Panc1 (cell line): ENCODE measurements around the gene TRAPPC2L. TPM values are rescaled to one million over a fixed set of nuclear protein-coding genes. Genes with fewer than 3 reads are reported as not detected.

Experiments
- ATAC-seq: fragments of 200-7000 bp; cut with Tn5 transposase; 2 replicates; pipeline ENCODE4 v1.9.1; 2020; ENCODE audit warnings: mild to moderate bottlenecking, moderate library complexity
- BruUV-seq: library from RNA; stranded (reverse); fragments of 400-500 nt; replicated peaks from 2 replicates; lab custom pipeline; 2021; lab: Mats Ljungman, UMichigan
- CTCF ChIA-PET: fragments of 300-600 bp; sonication (Branson Sonifier 250); formaldehyde crosslinking; loops from one replicate; lab custom pipeline; 2022; ENCODE audit warnings: antibody characterized with exemption; lab: Charles Lee
- POLR2A ChIA-PET: fragments of 300-600 bp; sonication (Branson Sonifier 250); formaldehyde crosslinking; loops from one replicate; lab custom pipeline; 2022; ENCODE audit warnings: antibody characterized with exemption; lab: Charles Lee
- DNase-seq: peaks from one replicate; pipeline ENCODE4 v3.0.0-alpha.2; 2010; ENCODE audit warnings: low read depth, low spot score
- H3K27ac ChIP-seq: 2 replicates; pipeline ENCODE4 v1.5.1; 2011; ENCODE audit warnings: mild to moderate bottlenecking, low read length, inconsistent platforms
- H3K27me3 ChIP-seq: fragments of 200-500 bp; sonication (Bioruptor generic); 2 replicates; pipeline ENCODE4 v1.6.0; 2014; ENCODE audit warnings: low read length, inconsistent platforms; ENCODE audit not compliant: control insufficient read depth, insufficient read depth
- H3K36me3 ChIP-seq: fragments of 200-500 bp; sonication (Bioruptor generic); 2 replicates; pipeline ENCODE4 v1.5.1; 2014; ENCODE audit warnings: inconsistent platforms, mild to moderate bottlenecking, low read length, moderate library complexity; ENCODE audit not compliant: control insufficient read depth, insufficient read depth
- H3K4me1 ChIP-seq: 2 replicates; pipeline ENCODE4 v1.5.1; 2011; ENCODE audit warnings: inconsistent platforms, mild to moderate bottlenecking, low read length, moderate library complexity; ENCODE audit not compliant: control insufficient read depth, insufficient read depth
- H3K4me3 ChIP-seq, 2 experiments: 2 replicates each; pipeline ENCODE4 v1.5.1; 2011 to 2012; ENCODE audit warnings: low read depth in 2 of 2, low read length in 2 of 2, mild to moderate bottlenecking in 2 of 2, inconsistent platforms in 1 of 2, moderate library complexity in 1 of 2
- H3K9me3 ChIP-seq: fragments of 200-500 bp; sonication (Bioruptor generic); 2 replicates; pipeline ENCODE4 v1.5.1; 2014; ENCODE audit warnings: low read depth, mild to moderate bottlenecking, inconsistent platforms, low read length, moderate library complexity; ENCODE audit not compliant: control insufficient read depth, insufficient read depth
- CTCF ChIP-seq: fragments of 450-650 bp; IDR thresholded peaks from 2 replicates; pipeline ENCODE4 v1.5.1; 2017; ENCODE audit warnings: mild to moderate bottlenecking
- POLR2AphosphoS5 ChIP-seq: IDR thresholded peaks from 2 replicates; pipeline ENCODE4 v1.6.1; 2012; ENCODE audit warnings: mild to moderate bottlenecking, low read depth, low read length, moderate library complexity
- REST ChIP-seq, 2 experiments: IDR thresholded peaks; 2 replicates each; pipeline ENCODE4 v1.6.1; 2011 to 2012; ENCODE audit warnings: low read depth in 2 of 2, control low read depth in 1 of 2, low read length in 1 of 2, mild to moderate bottlenecking in 1 of 2, moderate library complexity in 1 of 2; ENCODE audit not compliant: insufficient read depth in 1 of 2
- SIN3A ChIP-seq: IDR thresholded peaks from 2 replicates; pipeline ENCODE4 v1.6.1; 2012; ENCODE audit warnings: low read depth, mild to moderate bottlenecking, low read length, moderate library complexity, borderline replicate concordance; ENCODE audit not compliant: insufficient read depth
- TCF7L2 ChIP-seq: IDR thresholded peaks from 2 replicates; pipeline ENCODE4 v1.6.1; 2011; ENCODE audit warnings: mild to moderate bottlenecking, low read depth, low read length, inconsistent platforms
- in situ Hi-C: cut with HindIII; loops from 2 replicates; pipeline ENCODE4 v1.10.0; 2016; ENCODE audit warnings: low sequenced_read_pairs, low pct_unique_long_range_greater_than_20kb
- intact Hi-C: fragments of 100-400 bp; cut with micrococcal nuclease; formaldehyde crosslinking; loops from one replicate; pipeline ENCODE4 v1.10.0; 2022; ENCODE audit not compliant: unreplicated experiment
- total RNA-seq: library from RNA; stranded (reverse); gene quantifications from one replicate; pipeline ENCODE4 v1.2.1, GENCODE V29; 2021; ENCODE audit not compliant: unreplicated experiment

TRAPPC2L gene
- total RNA-seq, 1 experiment from 2014 or later: 73.8 TPM

GRCh38 chr16:88861359-88861758, 4.4 kb downstream of the TRAPPC2L start:
- DNase-seq (no peak), ATAC-seq (no peak)
- intact Hi-C loops (no loop called here), in situ Hi-C loops (no loop called here)
- Histone ChIP-seq H3K4me3 (no peak overlapping the region), H3K27ac (no peak overlapping the region), H3K27me3 (no peaks in the 10 kb centered on the region), H3K9me3 (no peaks in the 10 kb centered on the region), H3K4me1 (no peaks in the 10 kb centered on the region), H3K36me3 (peaks cover 6% of the 10 kb centered on the region; the same call in 1 of the 2 replicates)
- no TSS peak for BruUV-seq
- CTCF ChIA-PET: no interaction called here
- POLR2A ChIA-PET: no interaction called here
- TF ChIP-seq REST (IDR thresholded peaks at IDR 0.05; ENCODE audit: insufficient read depth in 1 of 2, low read depth in 2 of 2, low read length in 1 of 2): no peak
- no peak for TF ChIP-seq POLR2AphosphoS5
- TF ChIP-seq SIN3A: no peak
- TF ChIP-seq CTCF: no peak
- no peak for TF ChIP-seq TCF7L2

DNA sequence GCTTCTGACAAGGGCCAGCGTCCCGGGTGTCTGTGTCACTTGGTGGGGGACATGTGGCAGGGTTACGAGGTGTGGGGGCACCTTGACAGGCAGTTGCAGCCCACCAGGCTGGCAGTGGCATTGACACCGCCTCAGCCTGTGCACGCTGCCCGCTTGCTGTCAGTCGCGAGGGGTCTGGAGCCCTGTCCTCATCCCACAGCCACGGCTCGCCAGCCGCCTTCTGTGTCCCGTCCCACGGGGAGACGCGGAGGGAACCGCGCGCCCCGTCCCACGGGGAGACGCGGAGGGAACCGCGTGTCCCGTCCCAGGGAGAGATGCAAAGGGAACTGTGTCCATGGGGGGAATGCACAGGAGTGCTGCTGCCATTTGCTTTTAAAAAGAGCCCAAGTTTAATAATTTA, 6.0 kb downstream of the TRAPPC2L start:
- H3K27me3 ChIP-seq: no peaks in the 10 kb centered on the region
- no peaks in the 10 kb centered on the region for H3K9me3 ChIP-seq
- intact Hi-C loops (no loop called here), in situ Hi-C loops (no loop called here)
- no peaks in the 10 kb centered on the region for H3K4me1 ChIP-seq
- no peak overlapping the region for H3K4me3 ChIP-seq
- BruUV-seq: no TSS peak
- DNase-seq: no peak
- TF ChIP-seq SIN3A (no peak), CTCF (no peak), TCF7L2 (no peak), REST (IDR thresholded peaks at IDR 0.05; ENCODE audit: insufficient read depth in 1 of 2, low read depth in 2 of 2, low read length in 1 of 2) (no peak), POLR2AphosphoS5 (no peak)
- ChIA-PET CTCF (no interaction called here), POLR2A (no interaction called here)
- no peak overlapping the region for H3K27ac ChIP-seq
- no peak for ATAC-seq
- no peaks in the 10 kb centered on the region; the same call in 1 of the 2 replicates for H3K36me3 ChIP-seq
